ENCODE measurements around the gene PPP1R12A.
A peak's percentile ranks its signal among the peaks of the same experiment; 100 is the strongest.

Gene PPP1R12A

GRCh38 chr12:79934281-79935020 is 446 bp downstream of the PPP1R12A start:
- peak; percentile 38 for DNase-seq

- no peak for DNase-seq
Observed at GRCh38 chr12:79933532-79934264, 1.2 kb downstream of the PPP1R12A start.

GRCh38 chr12:79933043-79933442 is 1.9 kb downstream of the PPP1R12A start:
- DNase-seq = no peak

GRCh38 chr12:79932357-79932756 is 2.5 kb downstream of the PPP1R12A start:
- DNase-seq = no peak

- DNase-seq = no peak
Observed at GRCh38 chr12:79929065-79929464, 5.8 kb downstream of the PPP1R12A start.

GRCh38 chr12:79927772-79928474 is 7.0 kb downstream of the PPP1R12A start:
- no peak for DNase-seq

- DNase-seq = no peak
Observed at GRCh38 chr12:79926951-79927350, 7.9 kb downstream of the PPP1R12A start.

GRCh38 chr12:79925492-79925891 is 9.4 kb downstream of the PPP1R12A start:
- no peak for DNase-seq

- DNase-seq = no peak
Observed at GRCh38 chr12:79921786-79922185, 13.1 kb downstream of the PPP1R12A start.

GRCh38 chr12:79920421-79921238 is 14.3 kb downstream of the PPP1R12A start:
- DNase-seq = no peak

- no peak for DNase-seq
Observed at GRCh38 chr12:79919762-79920161, 15.1 kb downstream of the PPP1R12A start.

GRCh38 chr12:79916826-79917225 is 18.1 kb downstream of the PPP1R12A start:
- no peak for DNase-seq

GRCh38 chr12:79911889-79912656 is 22.8 kb downstream of the PPP1R12A start:
- DNase-seq = no peak

- DNase-seq = no peak
Observed at GRCh38 chr12:79908366-79908765, 26.5 kb downstream of the PPP1R12A start.

- no peak for DNase-seq
Observed at GRCh38 chr12:79901506-79901905, 33.4 kb downstream of the PPP1R12A start.

GRCh38 chr12:79900951-79901350 is 33.9 kb downstream of the PPP1R12A start:
- DNase-seq = no peak

GRCh38 chr12:79900199-79900598 is 34.7 kb downstream of the PPP1R12A start:
- no peak for DNase-seq

- DNase-seq = no peak
Observed at GRCh38 chr12:79897617-79898016, 37.3 kb downstream of the PPP1R12A start.

GRCh38 chr12:79895804-79896203 is 39.1 kb downstream of the PPP1R12A start:
- no peak for DNase-seq

GRCh38 chr12:79895071-79895470 is 39.8 kb downstream of the PPP1R12A start:
- no peak for DNase-seq

- no peak for DNase-seq
Observed at GRCh38 chr12:79891506-79892162, 43.3 kb downstream of the PPP1R12A start.

GRCh38 chr12:79887890-79888289 is 47.0 kb downstream of the PPP1R12A start:
- DNase-seq = no peak

Measured in NCI-H510A (cell line).